ACC112 (cell line): ENCODE data around the gene PCDHA9.
"Not testable (repeated sequence)": the region's sequence is repeated elsewhere in the genome, so short reads cannot be mapped to it uniquely, and the experiment has no call there.

ENCODE experiments used
- H2AFZ ChIP-seq: fragments of 200-600 bp; sonication (generic); one replicate; pipeline ENCODE4 v1.6.0; 2017; ENCODE audit warnings: antibody characterized with exemption, low read length; ENCODE audit not compliant: unreplicated experiment
- H3K27ac ChIP-seq: fragments of 200-600 bp; sonication (generic); 2 replicates; pipeline ENCODE4 v1.5.1; 2014; ENCODE audit warnings: low read depth, mild to moderate bottlenecking, antibody characterized with exemption, low read length, moderate library complexity
- H3K27me3 ChIP-seq: fragments of 200-600 bp; sonication (generic); 2 replicates; pipeline ENCODE4 v1.6.1; 2014; ENCODE audit warnings: mild to moderate bottlenecking, antibody characterized with exemption, low read length, moderate library complexity, mixed read lengths; ENCODE audit not compliant: insufficient read depth
- H3K36me3 ChIP-seq: fragments of 200-600 bp; sonication (generic); 2 replicates; pipeline ENCODE4 v1.6.1; 2016; ENCODE audit warnings: mild to moderate bottlenecking, antibody characterized with exemption, low read length, moderate library complexity, mixed read lengths; ENCODE audit not compliant: insufficient read depth
- H3K4me1 ChIP-seq: fragments of 200-600 bp; sonication (generic); one replicate; pipeline ENCODE4 v1.6.1; 2016; ENCODE audit warnings: low read length, mixed read lengths; ENCODE audit not compliant: insufficient read depth, unreplicated experiment, control insufficient read depth
- H3K4me3 ChIP-seq: fragments of 200-600 bp; sonication (generic); 2 replicates; pipeline ENCODE4 v1.5.1; 2014; ENCODE audit warnings: mild to moderate bottlenecking, low read depth, low read length
- H3K79me2 ChIP-seq: fragments of 200-600 bp; sonication (generic); one replicate; pipeline ENCODE4 v1.6.0; 2016; ENCODE audit warnings: low read length; ENCODE audit not compliant: control insufficient read depth, unreplicated experiment, insufficient read depth

The PCDHA9 gene

GRCh38 chr5:140869555-140869886 lies 21.3 kb downstream of the PCDHA9 start:
- no peaks in the 10 kb centered on the region for H3K79me2 ChIP-seq
- no peak overlapping the region for H2AFZ ChIP-seq
- peaks cover 4% of the 10 kb centered on the region; the same call in 1 of the 2 replicates for H3K27me3 ChIP-seq
- H3K36me3 ChIP-seq, result no peaks in the 10 kb centered on the region
- H3K4me1 ChIP-seq, result no peaks in the 10 kb centered on the region
- H3K4me3 ChIP-seq, result no peak overlapping the region
- H3K27ac ChIP-seq, result no peak overlapping the region

- H3K79me2 ChIP-seq, result no peaks in the 10 kb centered on the region
- no peak overlapping the region for H2AFZ ChIP-seq
- peaks cover 4% of the 10 kb centered on the region; the same call in 1 of the 2 replicates for H3K27me3 ChIP-seq
- no peaks in the 10 kb centered on the region for H3K36me3 ChIP-seq
- no peaks in the 10 kb centered on the region for H3K4me1 ChIP-seq
- H3K27ac ChIP-seq, result no peak overlapping the region
- no peak overlapping the region for H3K4me3 ChIP-seq
Measured at GRCh38 chr5:140870221-140871201, 22.3 kb downstream of the PCDHA9 start.

DNA sequence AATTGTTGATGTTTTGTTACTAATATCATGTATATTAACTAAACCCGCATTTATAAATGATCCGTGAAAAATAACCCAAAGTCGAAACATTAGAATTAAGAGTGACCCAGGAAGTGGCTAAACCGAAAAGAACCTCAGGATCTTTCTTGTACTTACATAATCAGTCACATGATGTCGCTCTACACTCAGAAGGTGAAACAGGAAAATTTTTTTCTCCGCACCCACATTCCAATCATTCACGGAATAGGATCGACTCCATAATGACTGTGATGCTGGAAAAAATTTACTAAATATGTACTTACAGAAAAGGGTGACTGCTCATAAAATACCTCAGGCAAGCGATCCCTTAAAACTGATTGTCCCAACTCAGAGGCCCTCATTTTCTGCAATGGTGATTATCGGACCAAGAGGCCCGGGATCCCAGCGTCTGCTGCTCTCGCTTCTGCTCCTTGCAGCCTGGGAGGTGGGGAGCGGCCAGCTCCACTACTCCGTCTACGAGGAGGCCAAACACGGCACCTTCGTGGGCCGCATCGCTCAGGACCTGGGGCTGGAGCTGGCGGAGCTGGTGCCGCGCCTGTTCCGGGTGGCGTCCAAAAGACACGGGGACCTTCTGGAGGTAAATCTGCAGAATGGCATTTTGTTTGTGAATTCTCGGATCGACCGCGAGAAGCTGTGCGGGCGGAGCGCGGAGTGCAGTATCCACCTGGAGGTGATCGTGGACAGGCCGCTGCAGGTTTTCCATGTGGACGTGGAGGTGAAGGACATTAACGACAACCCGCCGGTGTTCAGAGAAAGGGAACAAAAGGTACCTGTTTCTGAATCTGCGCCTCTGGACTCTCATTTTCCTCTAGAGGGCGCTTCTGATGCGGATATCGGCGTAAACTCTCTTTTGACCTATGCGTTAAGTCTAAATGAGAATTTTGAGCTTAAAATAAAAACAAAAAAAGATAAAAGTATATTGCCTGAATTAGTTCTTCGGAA lies 27.2 kb downstream of the PCDHA9 start, which contains the start of gene PCDHA12:
Gene PCDHA12, plus strand, starts transcription at position 224 of the 981 bp plus-strand sequence. Its CDS starts 165 bp downstream, at position 389.
- H2AFZ ChIP-seq, result no peak within 1 kb of the TSS
- H3K36me3 ChIP-seq, result no peaks in the 10 kb centered on the region
- H3K27ac ChIP-seq, result no peak within 1 kb of the TSS
- H3K79me2 ChIP-seq, result no peaks in the 10 kb centered on the region
- no peak within 1 kb of the TSS for H3K4me3 ChIP-seq
- H3K27me3 ChIP-seq, result no peaks in the 10 kb centered on the region
- no peaks in the 10 kb centered on the region for H3K4me1 ChIP-seq

DNA sequence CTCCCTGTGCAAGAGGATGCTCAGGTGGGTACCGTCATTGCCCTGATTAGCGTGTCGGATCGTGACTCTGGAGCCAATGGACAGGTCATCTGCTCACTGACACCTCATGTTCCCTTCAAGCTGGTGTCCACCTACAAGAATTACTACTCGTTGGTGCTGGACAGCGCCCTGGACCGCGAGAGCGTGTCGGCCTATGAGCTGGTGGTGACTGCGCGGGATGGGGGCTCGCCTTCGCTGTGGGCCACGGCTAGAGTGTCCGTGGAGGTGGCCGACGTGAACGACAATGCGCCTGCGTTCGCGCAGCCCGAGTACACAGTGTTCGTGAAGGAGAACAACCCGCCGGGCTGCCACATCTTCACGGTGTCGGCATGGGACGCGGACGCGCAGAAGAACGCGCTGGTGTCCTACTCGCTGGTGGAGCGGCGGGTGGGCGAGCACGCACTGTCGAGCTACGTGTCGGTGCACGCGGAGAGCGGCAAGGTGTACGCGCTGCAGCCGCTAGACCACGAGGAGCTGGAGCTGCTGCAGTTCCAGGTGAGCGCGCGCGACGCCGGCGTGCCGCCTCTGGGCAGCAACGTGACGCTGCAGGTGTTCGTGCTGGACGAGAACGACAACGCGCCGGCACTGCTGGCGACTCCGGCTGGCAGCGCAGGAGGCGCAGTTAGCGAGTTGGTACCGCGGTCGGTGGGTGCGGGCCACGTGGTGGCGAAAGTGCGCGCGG lies 28.5 kb downstream of the PCDHA9 start:
- H3K36me3 ChIP-seq, H3K27me3 ChIP-seq, H2AFZ ChIP-seq, H3K4me3 ChIP-seq, H3K4me1 ChIP-seq, H3K79me2 ChIP-seq, H3K27ac ChIP-seq: not testable (repeated sequence)

DNA sequence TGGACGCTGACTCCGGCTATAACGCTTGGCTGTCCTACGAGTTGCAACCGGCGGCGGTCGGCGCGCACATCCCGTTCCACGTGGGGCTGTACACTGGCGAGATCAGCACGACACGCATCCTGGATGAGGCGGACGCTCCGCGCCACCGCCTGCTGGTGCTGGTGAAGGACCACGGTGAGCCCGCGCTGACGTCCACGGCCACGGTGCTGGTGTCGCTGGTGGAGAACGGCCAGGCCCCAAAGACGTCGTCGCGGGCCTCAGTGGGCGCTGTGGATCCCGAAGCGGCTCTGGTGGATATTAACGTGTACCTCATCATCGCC lies 29.0 kb downstream of the PCDHA9 start:
- Histone ChIP-seq H3K36me3 (no peaks in the 10 kb centered on the region), H3K27me3 (no peaks in the 10 kb centered on the region), H3K79me2 (no peaks in the 10 kb centered on the region), H3K4me3 (no peak overlapping the region), H2AFZ (no peak overlapping the region), H3K4me1 (no peaks in the 10 kb centered on the region), H3K27ac (no peak overlapping the region)

DNA sequence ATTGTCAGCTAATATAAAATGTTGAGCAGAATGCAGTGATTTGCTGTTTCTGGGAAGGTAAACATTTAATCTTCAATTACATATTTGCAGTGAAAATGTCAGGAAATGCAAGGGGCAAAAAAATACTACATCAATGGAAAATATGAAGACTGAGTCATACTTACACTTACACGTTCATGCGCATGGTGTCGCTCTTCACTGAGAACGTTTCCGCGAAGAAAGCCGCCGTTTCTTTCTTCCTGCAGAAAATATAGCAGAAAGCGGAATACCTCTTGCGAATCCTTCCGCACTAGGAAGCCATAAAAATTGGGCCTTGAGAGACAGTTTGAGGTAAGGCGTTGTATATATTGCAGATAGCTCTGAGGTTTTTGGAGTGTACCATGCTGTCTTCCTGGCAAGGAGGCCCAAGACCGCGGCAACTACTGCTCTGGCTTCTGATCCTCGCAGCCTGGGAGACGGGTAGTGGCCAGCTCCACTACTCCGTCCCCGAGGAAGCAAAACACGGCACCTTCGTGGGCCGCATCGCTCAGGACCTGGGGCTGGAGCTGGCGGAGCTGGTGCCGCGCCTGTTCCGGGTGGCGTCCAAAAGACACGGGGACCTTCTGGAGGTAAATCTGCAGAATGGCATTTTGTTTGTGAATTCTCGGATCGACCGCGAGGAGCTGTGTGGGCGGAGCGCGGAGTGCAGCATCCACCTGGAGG lies 33.9 kb downstream of the PCDHA9 start, which contains the start of gene PCDHA13:
Gene PCDHA13, plus strand, starts transcription at position 236 of the 702 bp plus-strand sequence. Its CDS starts 145 bp downstream, at position 381.
- Histone ChIP-seq H3K36me3 (no peaks in the 10 kb centered on the region), H3K4me3 (no peak within 1 kb of the TSS), H3K27ac (no peak within 1 kb of the TSS)

DNA sequence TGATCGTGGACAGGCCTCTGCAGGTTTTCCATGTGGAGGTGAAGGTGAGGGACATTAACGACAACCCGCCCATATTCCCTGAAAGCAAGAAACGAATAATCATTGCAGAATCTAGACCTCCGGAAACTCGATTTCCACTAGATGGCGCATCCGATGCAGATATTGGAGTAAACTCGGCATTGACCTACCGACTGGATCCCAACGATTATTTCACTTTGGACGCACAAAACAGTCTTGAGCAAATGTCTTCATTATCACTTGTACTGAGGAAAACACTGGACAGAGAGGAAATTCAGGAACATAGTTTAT lies 34.4 kb downstream of the PCDHA9 start:
- Histone ChIP-seq H3K27ac (no peak overlapping the region), H3K79me2 (no peaks in the 10 kb centered on the region), H2AFZ (no peak overlapping the region), H3K4me1 (no peaks in the 10 kb centered on the region), H3K27me3 (no peaks in the 10 kb centered on the region), H3K4me3 (no peak overlapping the region), H3K36me3 (no peaks in the 10 kb centered on the region)

More for the DNA sequence above, 33.9 kb downstream of the PCDHA9 start, which contains the start of gene PCDHA13:
- no peaks in the 10 kb centered on the region for H3K4me1 ChIP-seq
- H2AFZ ChIP-seq, result no peak within 1 kb of the TSS
- H3K27me3 ChIP-seq, result no peaks in the 10 kb centered on the region
- H3K79me2 ChIP-seq, result no peaks in the 10 kb centered on the region

GRCh38 chr5:140883373-140883772 lies 35.2 kb downstream of the PCDHA9 start:
- Histone ChIP-seq H3K27ac (no peak overlapping the region), H3K4me1 (no peaks in the 10 kb centered on the region), H3K4me3 (no peak overlapping the region), H3K36me3 (no peaks in the 10 kb centered on the region), H3K27me3 (no peaks in the 10 kb centered on the region), H2AFZ (no peak overlapping the region), H3K79me2 (no peaks in the 10 kb centered on the region)

DNA sequence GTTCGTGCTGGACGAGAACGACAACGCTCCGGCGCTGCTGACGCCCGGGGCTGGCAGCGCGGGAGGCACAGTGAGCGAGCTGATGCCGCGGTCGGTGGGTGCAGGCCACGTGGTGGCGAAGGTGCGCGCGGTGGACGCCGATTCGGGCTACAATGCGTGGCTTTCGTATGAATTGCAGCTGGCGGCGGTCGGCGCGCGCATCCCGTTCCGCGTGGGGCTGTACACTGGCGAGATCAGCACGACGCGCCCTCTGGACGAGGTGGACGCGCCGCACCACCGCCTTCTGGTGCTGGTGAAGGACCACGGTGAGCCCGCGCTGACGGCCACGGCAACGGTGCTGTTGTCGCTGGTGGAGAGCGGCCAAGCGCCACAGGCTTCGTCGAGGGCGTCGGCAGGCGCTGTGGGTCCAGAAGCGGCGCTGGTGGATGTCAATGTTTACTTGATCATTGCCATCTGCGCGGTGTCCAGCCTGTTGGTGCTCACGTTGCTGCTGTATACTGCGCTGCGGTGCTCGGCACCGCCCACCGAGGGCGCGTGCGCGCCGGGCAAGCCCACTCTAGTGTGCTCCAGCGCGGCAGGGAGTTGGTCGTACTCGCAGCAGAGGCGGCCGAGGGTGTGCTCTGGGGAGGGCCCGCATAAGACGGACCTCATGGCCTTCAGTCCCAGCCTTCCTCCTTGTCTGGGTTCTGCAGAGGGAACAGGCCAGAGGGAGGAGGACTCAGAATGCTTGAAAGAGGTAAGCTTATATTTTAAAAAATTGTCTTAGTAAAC lies 35.9 kb downstream of the PCDHA9 start:
- no peak overlapping the region for H3K4me3 ChIP-seq
- H3K27ac ChIP-seq, result no peak overlapping the region
- H2AFZ ChIP-seq, result no peak overlapping the region
- H3K4me1 ChIP-seq, result no peaks in the 10 kb centered on the region
- H3K36me3 ChIP-seq, result no peaks in the 10 kb centered on the region
- H3K27me3 ChIP-seq, result no peaks in the 10 kb centered on the region
- no peaks in the 10 kb centered on the region for H3K79me2 ChIP-seq
